DMS53 (cell line): ENCODE data around the gene SPIRE1.
A peak's percentile ranks its signal among the peaks of the same experiment; 100 is the strongest.
"Not testable (repeated sequence)": the region's sequence is repeated elsewhere in the genome, so short reads cannot be mapped to it uniquely, and the experiment has no call there.

ENCODE experiments used
- DNase-seq: peaks from one replicate; lab custom pipeline; 2025; lab: John Stamatoyannopoulos, UW

Gene SPIRE1

GRCh38 chr18:12645751-12646203 is 12.1 kb downstream of the SPIRE1 start:
- peak; percentile 94 for DNase-seq

GRCh38 chr18:12645254-12645653 is 12.7 kb downstream of the SPIRE1 start:
- DNase-seq = peak; percentile 88

GRCh38 chr18:12643756-12644155 is 14.2 kb downstream of the SPIRE1 start:
- DNase-seq = not testable (repeated sequence)

GRCh38 chr18:12640881-12641200 is 17.1 kb downstream of the SPIRE1 start:
- DNase-seq = no peak

- peak; percentile 93 for DNase-seq
Measured at GRCh38 chr18:12639990-12640880, 17.7 kb downstream of the SPIRE1 start.

GRCh38 chr18:12638644-12639124 is 19.2 kb downstream of the SPIRE1 start:
- no peak for DNase-seq

GRCh38 chr18:12637901-12638643 is 19.8 kb downstream of the SPIRE1 start:
- DNase-seq = no peak

- DNase-seq = no peak
Measured at GRCh38 chr18:12637393-12637792, 20.5 kb downstream of the SPIRE1 start.

GRCh38 chr18:12631831-12632477 is 26.0 kb downstream of the SPIRE1 start:
- no peak for DNase-seq

GRCh38 chr18:12630136-12630535 is 27.8 kb downstream of the SPIRE1 start:
- DNase-seq = no peak

GRCh38 chr18:12628706-12629702 is 28.9 kb downstream of the SPIRE1 start:
- DNase-seq = no peak

GRCh38 chr18:12627199-12627598 is 30.7 kb downstream of the SPIRE1 start:
- DNase-seq = not testable (repeated sequence)

GRCh38 chr18:12625241-12625640 is 32.7 kb downstream of the SPIRE1 start:
- no peak for DNase-seq

GRCh38 chr18:12621742-12622306 is 36.1 kb downstream of the SPIRE1 start:
- peak; percentile 20 for DNase-seq

- no peak for DNase-seq
Measured at GRCh38 chr18:12615748-12616147, 42.2 kb downstream of the SPIRE1 start.

GRCh38 chr18:12608301-12608700 is 49.6 kb downstream of the SPIRE1 start:
- DNase-seq = no peak

GRCh38 chr18:12606592-12607315 is 51.2 kb downstream of the SPIRE1 start:
- DNase-seq = peak; percentile 85

GRCh38 chr18:12604445-12605007 is 53.4 kb downstream of the SPIRE1 start:
- DNase-seq = peak; percentile 24

- DNase-seq = peak; percentile 41
Measured at GRCh38 chr18:12599966-12600365, 57.9 kb downstream of the SPIRE1 start.

- peak; percentile 90 for DNase-seq
Measured at GRCh38 chr18:12599543-12599942, 58.4 kb downstream of the SPIRE1 start.
